Neuronal stem cell (in vitro differentiated cells): ENCODE data around the gene MBTD1.

Experiments
- DNase-seq: peaks from one replicate; pipeline ENCODE4 v3.0.0-alpha.2; 2013; ENCODE audit warnings: low spot score
- H2AFZ ChIP-seq: one replicate; pipeline ENCODE4 v1.6.1; 2013; ENCODE audit warnings: mild to moderate bottlenecking, low read length, inconsistent platforms
- H2AK5ac ChIP-seq: 2 replicates; pipeline ENCODE4 v1.6.1; 2013; ENCODE audit warnings: low read depth, mild to moderate bottlenecking, inconsistent platforms, low read length, moderate library complexity, mixed read lengths
- H2BK120ac ChIP-seq: 2 replicates; pipeline ENCODE4 v1.6.1; 2013; ENCODE audit warnings: low read depth, mild to moderate bottlenecking, inconsistent platforms, low read length, moderate library complexity, mixed read lengths
- H2BK12ac ChIP-seq: one replicate; pipeline ENCODE4 v1.6.1; 2013; ENCODE audit warnings: low read length, inconsistent platforms
- H2BK15ac ChIP-seq: 2 replicates; pipeline ENCODE4 v1.6.1; 2013; ENCODE audit warnings: mild to moderate bottlenecking, low read length, inconsistent platforms, mixed read lengths
- H2BK5ac ChIP-seq: one replicate; pipeline ENCODE4 v1.6.1; 2013; ENCODE audit warnings: inconsistent platforms, mild to moderate bottlenecking, low read length, moderate library complexity
- H3K14ac ChIP-seq: one replicate; pipeline ENCODE4 v1.6.1; 2013; ENCODE audit warnings: low read length, inconsistent platforms
- H3K18ac ChIP-seq: 2 replicates; pipeline ENCODE4 v1.6.1; 2013; ENCODE audit warnings: low read length, inconsistent platforms
- H3K23ac ChIP-seq: 2 replicates; pipeline ENCODE4 v1.6.1; 2013; ENCODE audit warnings: low read depth, mild to moderate bottlenecking, mixed read lengths, low read length, inconsistent platforms; ENCODE audit not compliant: poor library complexity
- H3K27ac ChIP-seq: replicated peaks from 3 replicates; pipeline ENCODE4 v1.5.1; 2013; ENCODE audit warnings: low read length, inconsistent platforms
- H3K27me3 ChIP-seq, 3 experiments: 2 replicates each; pipeline ENCODE4 v1.6.1; 2013; ENCODE audit warnings: low read length in 3 of 3, mild to moderate bottlenecking in 2 of 3, inconsistent platforms in 1 of 3, low read depth in 1 of 3, mixed read lengths in 1 of 3, moderate library complexity in 1 of 3; ENCODE audit not compliant: control insufficient read depth in 3 of 3, insufficient read depth in 3 of 3
- H3K36me3 ChIP-seq, 2 donors: replicated peaks in 1 of 2; 2 replicates each; pipeline ENCODE4 v1.6.1; 2013; ENCODE audit warnings: low read length in 2 of 2; ENCODE audit not compliant: control insufficient read depth in 2 of 2, insufficient read depth in 2 of 2
- H3K4ac ChIP-seq: 2 replicates; pipeline ENCODE4 v1.6.1; 2013; ENCODE audit warnings: inconsistent platforms, mild to moderate bottlenecking, low read length, moderate library complexity
- H3K4me1 ChIP-seq, 2 donors: 1 replicate in 1 of 2; 2 replicates in 1 of 2; pipeline ENCODE4 v1.6.1; 2013; ENCODE audit warnings: low read length in 2 of 2, low read depth in 1 of 2; ENCODE audit not compliant: control insufficient read depth in 2 of 2, insufficient read depth in 1 of 2
- H3K4me2 ChIP-seq: one replicate; pipeline ENCODE4 v1.6.1; 2013; ENCODE audit warnings: mild to moderate bottlenecking, low read length, inconsistent platforms; ENCODE audit not compliant: insufficient read depth, poor library complexity, severe bottlenecking
- H3K4me3 ChIP-seq, 2 donors: 2 replicates each; pipeline ENCODE4 v1.5.1; 2013; ENCODE audit warnings: low read length in 2 of 2, mild to moderate bottlenecking in 2 of 2, inconsistent platforms in 1 of 2, moderate library complexity in 1 of 2
- H3K79me1 ChIP-seq: one replicate; pipeline ENCODE4 v1.6.1; 2013; ENCODE audit warnings: low read depth, mild to moderate bottlenecking, inconsistent platforms, low read length, moderate library complexity
- H3K9ac ChIP-seq: one replicate; pipeline ENCODE4 v1.6.1; 2013; ENCODE audit warnings: mild to moderate bottlenecking, low read depth, low read length, inconsistent platforms; ENCODE audit not compliant: poor library complexity
- H3K9me3 ChIP-seq, 2 donors: replicated peaks in 1 of 2; 2 replicates each; pipeline versions ENCODE3 to v1.6.1; 2013; ENCODE audit warnings: low read length in 2 of 2, mild to moderate bottlenecking in 2 of 2, inconsistent platforms in 1 of 2, low read depth in 1 of 2, mixed read lengths in 1 of 2, moderate library complexity in 1 of 2; ENCODE audit not compliant: control insufficient read depth in 2 of 2, insufficient read depth in 1 of 2
- H4K8ac ChIP-seq: one replicate; pipeline ENCODE4 v1.6.1; 2013; ENCODE audit warnings: low read depth, mild to moderate bottlenecking, inconsistent platforms, low read length, moderate library complexity
- H4K91ac ChIP-seq: one replicate; pipeline ENCODE4 v1.6.1; 2013; ENCODE audit warnings: low read length, low read depth, mild to moderate bottlenecking, inconsistent platforms; ENCODE audit not compliant: poor library complexity
- WGBS, 2 donors: extraction: QIAGEN DNeasy Blood & Tissue Kit; methylation state at CpG; one replicate each; pipeline ENCODE4 v1.1.7; 2013; ENCODE audit warnings: missing lambda C conversion rate in 2 of 2, mixed read lengths in 1 of 2; ENCODE audit not compliant: insufficient read length in 2 of 2, insufficient replicate concordance in 1 of 2; ENCODE audit errors: extremely low coverage in 2 of 2; 5-methylcytosine and 5-hydroxymethylcytosine counted together

The MBTD1 gene

DNA sequence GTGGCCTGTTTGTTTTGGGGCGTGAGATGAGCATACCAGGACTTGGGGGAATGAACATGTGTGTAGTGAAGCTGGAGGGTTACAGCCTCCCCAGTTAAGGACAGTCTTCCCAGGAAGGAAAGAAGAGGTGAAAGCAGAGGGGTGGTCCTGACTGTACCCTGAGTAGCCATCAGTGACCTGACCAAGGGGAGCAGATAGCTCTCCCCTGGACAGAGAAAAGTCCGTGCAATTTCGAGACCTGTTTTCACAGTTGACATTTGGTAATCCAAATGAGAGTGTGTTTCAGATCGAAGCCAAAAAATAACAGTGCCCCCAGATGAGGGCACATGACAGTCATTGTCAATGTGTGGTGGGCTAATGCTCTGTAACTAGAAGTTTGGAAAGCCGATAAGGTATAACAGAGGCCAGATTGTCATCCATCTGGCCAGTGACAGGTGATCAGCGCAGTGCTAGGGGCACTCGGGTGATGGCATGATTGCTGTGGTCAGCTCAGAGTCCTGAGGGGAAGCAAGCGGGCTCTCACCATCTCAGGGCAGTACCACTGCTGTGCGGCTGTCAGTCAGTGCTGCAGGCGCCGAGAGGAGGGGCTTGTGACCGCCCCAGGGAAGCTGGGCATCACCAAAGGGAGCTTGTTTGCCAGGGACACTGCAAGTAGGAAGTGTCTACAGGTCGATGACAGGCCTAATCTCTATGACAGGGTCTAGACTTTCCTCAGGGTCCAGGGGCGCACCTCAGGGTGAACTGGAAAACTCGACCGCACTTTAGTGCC, 94.8 kb downstream of the MBTD1 start:
- peak overlapping the region; percentile 4 for H3K18ac ChIP-seq
- DNase-seq, result no peak
- no peak overlapping the region for H3K9ac ChIP-seq
- H2BK12ac ChIP-seq, result no peak overlapping the region
- peaks cover 3 to 5% of the 10 kb centered on the region in 2 donors for H3K4me1 ChIP-seq
- H2BK5ac ChIP-seq, result peak overlapping the region; percentile 80
- peaks cover 4% of the 10 kb centered on the region for H3K79me1 ChIP-seq
- H2AK5ac ChIP-seq, result peak overlapping the region; percentile 44
- H3K9me3 ChIP-seq, result no peaks in the 10 kb centered on the region
- no peak overlapping the region for H2AFZ ChIP-seq
- no peak overlapping the region for H3K27ac ChIP-seq
- no peak overlapping the region for H4K8ac ChIP-seq
- H3K4ac ChIP-seq, result no peak overlapping the region
- WGBS, 2 donors, result no CpG with 5 or more reads among the region's 16 CpGs
- H4K91ac ChIP-seq, result no peak overlapping the region
- H3K36me3 ChIP-seq, result peaks cover 27 to 61% of the 10 kb centered on the region in 2 donors
- H3K27me3 ChIP-seq, result no peaks in the 10 kb centered on the region
- H2BK15ac ChIP-seq, result no peak overlapping the region
- H3K4me3 ChIP-seq, result peak overlapping the region in 1 of 2 donors; percentile 76
- no peak overlapping the region for H3K14ac ChIP-seq
- no peak overlapping the region for H2BK120ac ChIP-seq
- peak overlapping the region; percentile 97 for H3K4me2 ChIP-seq
- peak overlapping the region; percentile 70 for H3K23ac ChIP-seq

DNA sequence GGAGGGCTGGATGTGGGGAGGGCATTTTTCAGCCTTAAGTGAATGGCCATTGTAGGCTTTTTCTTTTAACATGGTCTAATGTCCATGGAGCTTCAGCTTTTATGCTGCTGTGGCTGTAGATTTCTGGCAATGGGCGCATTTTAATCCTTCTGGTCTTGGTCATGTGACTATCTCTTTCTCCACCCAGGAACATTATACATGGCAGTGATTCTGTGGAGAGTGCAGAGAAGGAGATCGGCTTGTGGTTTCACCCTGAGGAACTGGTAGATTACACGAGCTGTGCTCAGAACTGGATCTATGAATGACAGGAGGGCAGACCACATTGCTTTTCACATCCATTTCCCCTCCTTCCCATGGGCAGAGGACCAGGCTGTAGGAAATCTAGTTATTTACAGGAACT, 98.3 kb downstream of the MBTD1 start:
- no peak overlapping the region for H4K8ac ChIP-seq
- H3K4me1 ChIP-seq, result peaks cover 3 to 5% of the 10 kb centered on the region in 2 donors
- no peaks in the 10 kb centered on the region for H3K9me3 ChIP-seq
- peaks cover 35 to 71% of the 10 kb centered on the region in 2 donors for H3K36me3 ChIP-seq
- H2BK5ac ChIP-seq, result no peak overlapping the region
- H3K18ac ChIP-seq, result no peak overlapping the region
- H3K4me3 ChIP-seq, result no peak overlapping the region
- H3K27me3 ChIP-seq, result no peaks in the 10 kb centered on the region
- H3K14ac ChIP-seq, result no peak overlapping the region
- H2BK12ac ChIP-seq, result no peak overlapping the region
- no peak overlapping the region for H2BK120ac ChIP-seq
- no peak overlapping the region for H3K9ac ChIP-seq
- H3K23ac ChIP-seq, result no peak overlapping the region
- peaks cover 4% of the 10 kb centered on the region for H3K79me1 ChIP-seq
- no peak overlapping the region for H3K4me2 ChIP-seq
- no peak overlapping the region for H2AFZ ChIP-seq
- H3K27ac ChIP-seq, result no peak overlapping the region
- no peak for DNase-seq
- WGBS, 2 donors, result no CpG with 5 or more reads among the region's 3 CpGs
- no peak overlapping the region for H4K91ac ChIP-seq
- no peak overlapping the region for H2AK5ac ChIP-seq
- H2BK15ac ChIP-seq, result no peak overlapping the region
- no peak overlapping the region for H3K4ac ChIP-seq

DNA sequence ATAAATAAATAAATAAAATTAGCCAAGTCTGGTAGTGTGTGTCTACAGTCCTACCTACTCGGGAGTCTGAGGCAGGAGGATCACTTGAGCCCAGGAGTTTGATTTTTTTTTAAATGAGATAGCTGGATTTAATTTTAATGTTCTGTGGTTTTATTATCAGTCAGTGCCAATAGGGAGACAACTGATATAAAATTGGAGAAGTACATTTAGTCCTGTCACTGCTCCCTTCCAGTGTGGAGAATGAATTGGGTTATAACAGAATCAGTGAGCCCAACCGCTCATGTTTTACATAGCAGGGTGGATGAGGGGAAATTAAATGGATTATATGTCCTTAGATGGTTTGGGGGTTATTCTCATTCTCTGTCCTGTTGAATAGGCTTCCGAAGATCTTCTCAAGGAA, 100.2 kb downstream of the MBTD1 start:
- no peaks in the 10 kb centered on the region for H3K9me3 ChIP-seq
- no peak overlapping the region for H4K91ac ChIP-seq
- no peak overlapping the region for H3K14ac ChIP-seq
- H2BK15ac ChIP-seq, result no peak overlapping the region
- no peak overlapping the region for H3K4me3 ChIP-seq
- H3K4me2 ChIP-seq, result no peak overlapping the region
- no peak overlapping the region for H4K8ac ChIP-seq
- H3K79me1 ChIP-seq, result peaks cover 4% of the 10 kb centered on the region
- no peak overlapping the region for H2BK12ac ChIP-seq
- H3K27me3 ChIP-seq, result no peaks in the 10 kb centered on the region
- H2BK120ac ChIP-seq, result no peak overlapping the region
- peaks cover 39 to 86% of the 10 kb centered on the region in 2 donors for H3K36me3 ChIP-seq
- no peak overlapping the region for H3K23ac ChIP-seq
- H3K27ac ChIP-seq, result no peak overlapping the region
- no peak overlapping the region for H2AFZ ChIP-seq
- H3K4me1 ChIP-seq, result no peaks in the 10 kb centered on the region
- no peak overlapping the region for H3K9ac ChIP-seq
- no peak overlapping the region for H2AK5ac ChIP-seq
- DNase-seq, result no peak
- H3K4ac ChIP-seq, result no peak overlapping the region
- H3K18ac ChIP-seq, result no peak overlapping the region
- no peak overlapping the region for H2BK5ac ChIP-seq
- WGBS, 2 donors, result no CpG with 5 or more reads among the region's 3 CpGs

DNA sequence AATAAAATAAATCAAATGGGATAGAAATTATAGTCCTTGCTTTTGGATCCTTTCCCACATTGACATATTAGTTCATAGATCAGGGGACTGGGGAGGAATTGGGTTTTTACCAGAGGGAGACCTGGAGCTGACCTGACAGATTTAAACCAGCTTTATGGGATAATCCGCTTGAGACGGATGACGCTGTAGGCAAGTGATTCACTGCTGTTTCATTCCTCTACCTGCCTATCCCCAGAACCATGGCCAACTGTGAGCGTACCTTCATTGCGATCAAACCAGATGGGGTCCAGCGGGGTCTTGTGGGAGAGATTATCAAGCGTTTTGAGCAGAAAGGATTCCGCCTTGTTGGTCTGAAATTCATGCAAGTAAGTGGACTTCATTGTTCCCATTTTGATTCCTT, 104.4 kb downstream of the MBTD1 start:
- H2BK120ac ChIP-seq, result no peak overlapping the region
- no peaks in the 10 kb centered on the region for H3K9me3 ChIP-seq
- no peak overlapping the region for H4K91ac ChIP-seq
- H3K27me3 ChIP-seq, result no peaks in the 10 kb centered on the region
- H3K4me2 ChIP-seq, result no peak overlapping the region
- no peak overlapping the region for H3K14ac ChIP-seq
- WGBS, 2 donors, result no CpG with 5 or more reads among the region's 8 CpGs
- no peak for DNase-seq
- H3K27ac ChIP-seq, result no peak overlapping the region
- no peaks in the 10 kb centered on the region for H3K4me1 ChIP-seq
- H3K4ac ChIP-seq, result no peak overlapping the region
- peaks cover 8% of the 10 kb centered on the region for H3K79me1 ChIP-seq
- no peak overlapping the region for H2AFZ ChIP-seq
- no peak overlapping the region for H2BK15ac ChIP-seq
- no peak overlapping the region for H3K23ac ChIP-seq
- peaks cover 22 to 54% of the 10 kb centered on the region in 2 donors for H3K36me3 ChIP-seq
- no peak overlapping the region for H4K8ac ChIP-seq
- H2AK5ac ChIP-seq, result no peak overlapping the region
- H3K18ac ChIP-seq, result no peak overlapping the region
- H2BK5ac ChIP-seq, result no peak overlapping the region
- H2BK12ac ChIP-seq, result no peak overlapping the region
- H3K4me3 ChIP-seq, result peak overlapping the region in 1 of 2 donors; percentile 90
- no peak overlapping the region for H3K9ac ChIP-seq
